ENCODE results near the gene PAXIP1. TPM values are rescaled to one million over a fixed set of nuclear protein-coding genes. Genes with fewer than 3 reads are reported as not detected.

The PAXIP1 gene
- total RNA-seq, 1 donor from 2014 or later = 16.8 TPM

GRCh38 chr7:154906201-154906600, 96.7 kb downstream of the PAXIP1 start:
- peaks cover 13% of the 10 kb centered on the region for H3K27me3 Mint-ChIP-seq (ENCODE audit: unreplicated experiment)
- no peak overlapping the region for H3K27ac Mint-ChIP-seq (ENCODE audit: unreplicated experiment)
- no peak for DNase-seq (ENCODE audit: low spot score)
- no peaks in the 10 kb centered on the region for H3K4me1 Mint-ChIP-seq (ENCODE audit: unreplicated experiment)
- H3K9me3 Mint-ChIP-seq (ENCODE audit: unreplicated experiment) = peaks cover 6% of the 10 kb centered on the region
- H3K4me3 Mint-ChIP-seq (ENCODE audit: unreplicated experiment) = no peak overlapping the region
- no peak for TF ChIP-seq CTCF (IDR thresholded peaks at IDR 0.05; ENCODE audit: unreplicated experiment)
- peaks cover 17% of the 10 kb centered on the region for H3K36me3 Mint-ChIP-seq (ENCODE audit: low read depth, unreplicated experiment)

GRCh38 chr7:154905615-154906014, 97.3 kb downstream of the PAXIP1 start:
- Mint-ChIP-seq H3K4me1 (ENCODE audit: unreplicated experiment) (no peaks in the 10 kb centered on the region), H3K9me3 (ENCODE audit: unreplicated experiment) (peaks cover 6% of the 10 kb centered on the region), H3K27ac (ENCODE audit: unreplicated experiment) (no peak overlapping the region), H3K36me3 (ENCODE audit: low read depth, unreplicated experiment) (peaks cover 12% of the 10 kb centered on the region), H3K4me3 (ENCODE audit: unreplicated experiment) (no peak overlapping the region), H3K27me3 (ENCODE audit: unreplicated experiment) (peaks cover 11% of the 10 kb centered on the region)
- no peak for DNase-seq (ENCODE audit: low spot score)
- no peak for TF ChIP-seq CTCF (IDR thresholded peaks at IDR 0.05; ENCODE audit: unreplicated experiment)

GRCh38 chr7:154905146-154905545, 97.8 kb downstream of the PAXIP1 start:
- no peak for DNase-seq (ENCODE audit: low spot score)
- H3K36me3 Mint-ChIP-seq (ENCODE audit: low read depth, unreplicated experiment) = peaks cover 11% of the 10 kb centered on the region
- H3K4me3 Mint-ChIP-seq (ENCODE audit: unreplicated experiment) = no peak overlapping the region
- H3K9me3 Mint-ChIP-seq (ENCODE audit: unreplicated experiment) = peaks cover 6% of the 10 kb centered on the region
- peaks cover 11% of the 10 kb centered on the region for H3K27me3 Mint-ChIP-seq (ENCODE audit: unreplicated experiment)
- H3K4me1 Mint-ChIP-seq (ENCODE audit: unreplicated experiment) = no peaks in the 10 kb centered on the region
- no peak for TF ChIP-seq CTCF (IDR thresholded peaks at IDR 0.05; ENCODE audit: unreplicated experiment)
- no peak overlapping the region for H3K27ac Mint-ChIP-seq (ENCODE audit: unreplicated experiment)

- no peak for TF ChIP-seq CTCF (IDR thresholded peaks at IDR 0.05; ENCODE audit: unreplicated experiment)
- no peak for DNase-seq (ENCODE audit: low spot score)
- H3K4me3 Mint-ChIP-seq (ENCODE audit: unreplicated experiment) = no peak overlapping the region
- H3K36me3 Mint-ChIP-seq (ENCODE audit: low read depth, unreplicated experiment) = peaks cover 2% of the 10 kb centered on the region
- no peaks in the 10 kb centered on the region for H3K4me1 Mint-ChIP-seq (ENCODE audit: unreplicated experiment)
- H3K9me3 Mint-ChIP-seq (ENCODE audit: unreplicated experiment) = peaks cover 6% of the 10 kb centered on the region
- H3K27me3 Mint-ChIP-seq (ENCODE audit: unreplicated experiment) = peaks cover 3% of the 10 kb centered on the region
- no peak overlapping the region for H3K27ac Mint-ChIP-seq (ENCODE audit: unreplicated experiment)
Observed at GRCh38 chr7:154903083-154903731, 99.7 kb downstream of the PAXIP1 start.

- no peak for TF ChIP-seq CTCF (IDR thresholded peaks at IDR 0.05; ENCODE audit: unreplicated experiment)
- Mint-ChIP-seq H3K27ac (ENCODE audit: unreplicated experiment) (no peak overlapping the region), H3K4me1 (ENCODE audit: unreplicated experiment) (no peaks in the 10 kb centered on the region), H3K27me3 (ENCODE audit: unreplicated experiment) (peaks cover 1% of the 10 kb centered on the region), H3K36me3 (ENCODE audit: low read depth, unreplicated experiment) (no peaks in the 10 kb centered on the region), H3K4me3 (ENCODE audit: unreplicated experiment) (no peak overlapping the region), H3K9me3 (ENCODE audit: unreplicated experiment) (peaks cover 6% of the 10 kb centered on the region)
- DNase-seq (ENCODE audit: low spot score) = no peak
Observed at GRCh38 chr7:154902600-154903082, 100.3 kb downstream of the PAXIP1 start.

Data from endothelial cell (in vitro differentiated cells).